HCT116 (cell line): ENCODE results near the gene TNFRSF21. TPM values are rescaled to one million over a fixed set of nuclear protein-coding genes. Genes with fewer than 3 reads are reported as not detected.
"Not testable (repeated sequence)": the region's sequence is repeated elsewhere in the genome, so short reads cannot be mapped to it uniquely, and the experiment has no call there.

Experiments
- ATAC-seq: fragments of 200-7000 bp; cut with Tn5 transposase; 2 replicates; pipeline ENCODE4 v1.9.1; 2020; ENCODE audit warnings: mild to moderate bottlenecking, moderate library complexity
- BruUV-seq: library from RNA; stranded (reverse); fragments of 400-500 nt; replicated peaks from 2 replicates; lab custom pipeline; 2021; lab: Mats Ljungman, UMichigan
- CTCF ChIA-PET: fragments of 300-600 bp; sonication (Branson Sonifier 250); formaldehyde crosslinking; loops from one replicate; lab custom pipeline; 2021; ENCODE audit warnings: antibody characterized with exemption; lab: Charles Lee
- POLR2A ChIA-PET: fragments of 300-600, 350-600 bp; sonication (Branson Sonifier 250); formaldehyde crosslinking; loops from one replicate; lab custom pipeline; 2021; ENCODE audit warnings: antibody characterized with exemption; lab: Charles Lee
- RAD21 ChIA-PET, 2 experiments: fragments of 300-600 bp; sonication (Branson Sonifier 250); formaldehyde crosslinking; loops; one replicate each; lab custom pipeline; 2023; ENCODE audit warnings: low total read pairs in 2 of 2; ENCODE audit not compliant: uncharacterized antibody in 2 of 2, unreplicated experiment in 2 of 2, low non-redundant PET in 1 of 2; lab: Charles Lee
- DNase-seq: peaks from one replicate; pipeline ENCODE4 v3.0.0-alpha.2; 2010; ENCODE audit warnings: low read depth, low spot score
- H2AFZ ChIP-seq: fragments of 200-600 bp; shearing (Covaris generic), sonication (generic); 2 replicates; pipeline ENCODE4 v1.6.1; 2017; ENCODE audit warnings: low read depth, mixed run types, mixed read lengths, antibody characterized with exemption, low read length; ENCODE audit not compliant: poor library complexity, severe bottlenecking
- H3K27ac ChIP-seq: 2 replicates; pipeline ENCODE4 v1.5.1; 2012; ENCODE audit warnings: low read depth, low read length
- H3K27me3 ChIP-seq: fragments of 200-600 bp; sonication (generic); 2 replicates; pipeline ENCODE4 v1.6.1; 2016; ENCODE audit warnings: mixed run types, low read length, mixed read lengths; ENCODE audit not compliant: insufficient read depth
- H3K36me3 ChIP-seq, 2 experiments: fragments of 200-500 bp in 1 of 2; fragments of 200-600 bp in 1 of 2; sonication (Bioruptor generic) in 1 of 2; sonication (generic) in 1 of 2; 2 replicates each; pipeline versions ENCODE4 v1.5.1 to v1.6.1; 2014 to 2016; ENCODE audit warnings: low read length in 2 of 2, inconsistent platforms in 1 of 2, mixed read lengths in 1 of 2, mixed run types in 1 of 2; ENCODE audit not compliant: insufficient read depth in 2 of 2, control insufficient read depth in 1 of 2
- H3K4me1 ChIP-seq, 2 experiments: fragments of 200-600 bp in 1 of 2; sonication (generic) in 1 of 2; 2 replicates each; pipeline versions ENCODE4 v1.5.1 to v1.6.1; 2012 to 2017; ENCODE audit warnings: low read length in 2 of 2, inconsistent platforms in 1 of 2, mild to moderate bottlenecking in 1 of 2, mixed read lengths in 1 of 2, mixed run types in 1 of 2, moderate library complexity in 1 of 2; ENCODE audit not compliant: insufficient read depth in 2 of 2, control insufficient read depth in 1 of 2
- H3K4me2 ChIP-seq: fragments of 200-600 bp; sonication (generic); 2 replicates; pipeline ENCODE4 v1.6.1; 2017; ENCODE audit warnings: mixed run types, low read length, mixed read lengths
- H3K4me3 ChIP-seq, 2 experiments: fragments of 200-600 bp in 1 of 2; sonication (generic) in 1 of 2; replicated peaks in 1 of 2; 2 replicates each; pipeline ENCODE4 v1.5.1; 2011 to 2016; ENCODE audit warnings: low read length in 2 of 2, control low read depth in 1 of 2, low read depth in 1 of 2, mild to moderate bottlenecking in 1 of 2, mixed read lengths in 1 of 2, mixed run types in 1 of 2
- H3K79me2 ChIP-seq: fragments of 200-600 bp; sonication (generic); 2 replicates; pipeline ENCODE4 v1.6.1; 2017; ENCODE audit warnings: mild to moderate bottlenecking, mixed run types, low read length, moderate library complexity, mixed read lengths; ENCODE audit not compliant: insufficient read depth
- H3K9ac ChIP-seq: fragments of 200-600 bp; sonication (generic); 2 replicates; pipeline ENCODE4 v1.6.1; 2016; ENCODE audit warnings: low read length, mixed read lengths
- H3K9me2 ChIP-seq: fragments of 200-600 bp; sonication (generic), shearing (Covaris generic); 2 replicates; pipeline ENCODE4 v1.6.1; 2017; ENCODE audit warnings: mixed run types, mild to moderate bottlenecking, moderate library complexity; ENCODE audit not compliant: insufficient read depth
- H3K9me3 ChIP-seq, 2 experiments: fragments of 200-500 bp in 1 of 2; fragments of 200-600 bp in 1 of 2; sonication (Bioruptor generic) in 1 of 2; sonication (generic) in 1 of 2; 2 replicates each; pipeline ENCODE4 v1.6.1; 2014 to 2017; ENCODE audit warnings: low read length in 2 of 2, mixed read lengths in 2 of 2, inconsistent platforms in 1 of 2, low read depth in 1 of 2, mild to moderate bottlenecking in 1 of 2, mixed run types in 1 of 2, moderate library complexity in 1 of 2; ENCODE audit not compliant: control insufficient read depth in 1 of 2, insufficient read depth in 1 of 2
- H4K20me1 ChIP-seq: fragments of 200-600 bp; sonication (generic), shearing (Covaris generic); 2 replicates; pipeline ENCODE4 v1.6.1; 2017; ENCODE audit warnings: mixed run types, mild to moderate bottlenecking, moderate library complexity; ENCODE audit not compliant: insufficient read depth
- FOSL1 ChIP-seq: IDR thresholded peaks from 2 replicates; pipeline ENCODE4 v1.6.1; 2012; ENCODE audit warnings: low read depth
- ZNF274 ChIP-seq: fragments of 200-500 bp; sonication (Bioruptor generic); IDR thresholded peaks from 2 replicates; pipeline ENCODE4 v1.6.1; 2014; ENCODE audit warnings: mild to moderate bottlenecking, low read depth, low read length, inconsistent platforms
- intact Hi-C: fragments of 100-400 bp; cut with micrococcal nuclease; formaldehyde crosslinking; loops from 2 replicates; pipeline ENCODE4 v1.10.0; 2022
- total RNA-seq: library from RNA; stranded (reverse); gene quantifications from one replicate; pipeline ENCODE4 v1.2.1, GENCODE V29; 2021; ENCODE audit not compliant: unreplicated experiment

The TNFRSF21 gene
- total RNA-seq, 1 experiment from 2014 or later = 48.3 TPM

GRCh38 chr6:47318236-47318989, 8.7 kb upstream of the TNFRSF21 start:
- intact Hi-C loops = no loop called here
- no peak for ATAC-seq
- CTCF ChIA-PET = no interaction called here

GRCh38 chr6:47315181-47315580, 5.5 kb upstream of the TNFRSF21 start:
- BruUV-seq, H3K9me2 ChIP-seq, H3K79me2 ChIP-seq, RAD21 ChIA-PET, DNase-seq, H3K36me3 ChIP-seq, H3K9me3 ChIP-seq, intact Hi-C loops, H3K4me2 ChIP-seq, POLR2A ChIA-PET, ATAC-seq, H2AFZ ChIP-seq, H4K20me1 ChIP-seq, H3K9ac ChIP-seq, H3K4me3 ChIP-seq, H3K4me1 ChIP-seq, H3K27me3 ChIP-seq, H3K27ac ChIP-seq, CTCF ChIA-PET: not testable (repeated sequence)

More at GRCh38 chr6:47318236-47318989, 8.7 kb upstream of the TNFRSF21 start:
- H3K79me2 ChIP-seq = no peaks in the 10 kb centered on the region
- BruUV-seq = no TSS peak
- no peaks in the 10 kb centered on the region for H3K36me3 ChIP-seq
- H3K4me3 ChIP-seq = no peak overlapping the region
- no peak overlapping the region for H2AFZ ChIP-seq
- H3K9ac ChIP-seq = no peak overlapping the region
- RAD21 ChIA-PET = no interaction called here
- no peak for DNase-seq
- H3K9me3 ChIP-seq = no peaks in the 10 kb centered on the region
- no peaks in the 10 kb centered on the region for H3K27me3 ChIP-seq
- H3K27ac ChIP-seq = no peak overlapping the region
- H3K4me2 ChIP-seq = no peak overlapping the region
- no peaks in the 10 kb centered on the region for H3K4me1 ChIP-seq
- no peaks in the 10 kb centered on the region for H4K20me1 ChIP-seq
- no peak for TF ChIP-seq ZNF274
- no peak for TF ChIP-seq FOSL1
- H3K9me2 ChIP-seq = no peaks in the 10 kb centered on the region
- POLR2A ChIA-PET = no interaction called here
